GM23338 (cell line): ENCODE measurements around the gene WASF2. TPM values are rescaled to one million over a fixed set of nuclear protein-coding genes. Genes with fewer than 3 reads are reported as not detected.

ENCODE experiments used
- ATAC-seq: fragments of 200-7000 bp; cut with Tn5 transposase; 3 replicates; pipeline ENCODE4 v1.9.1; 2020
- DNase-seq: peaks from one replicate; pipeline ENCODE4 v3.0.0-alpha.2; 2015; ENCODE audit warnings: low spot score
- H2AFZ ChIP-seq: fragments of 200-600 bp; sonication (generic); 2 replicates; pipeline ENCODE4 v1.8.0; 2016; ENCODE audit warnings: antibody characterized with exemption, mild to moderate bottlenecking, moderate library complexity
- H3F3A ChIP-seq: fragments of 200-600 bp; sonication (generic); replicated peaks from 2 replicates; pipeline ENCODE4 v1.8.0; 2017; ENCODE audit warnings: antibody characterized with exemption, mixed run types, low read depth
- H3K27ac ChIP-seq: fragments of 200-600 bp; sonication (generic); 2 replicates; pipeline ENCODE4 v1.6.1; 2016; ENCODE audit warnings: low read depth
- H3K27me3 ChIP-seq: fragments of 200-600 bp; sonication (generic); 2 replicates; pipeline ENCODE4 v1.8.0; 2016; ENCODE audit warnings: mild to moderate bottlenecking, mixed run types, moderate library complexity; ENCODE audit not compliant: insufficient read depth
- H3K36me3 ChIP-seq: fragments of 200-600 bp; sonication (generic); 2 replicates; pipeline ENCODE4 v1.8.0; 2016; ENCODE audit warnings: mild to moderate bottlenecking; ENCODE audit not compliant: insufficient read depth
- H3K4me1 ChIP-seq: fragments of 200-600 bp; sonication (generic); 2 replicates; pipeline ENCODE4 v1.8.0; 2016; ENCODE audit warnings: mild to moderate bottlenecking, moderate library complexity; ENCODE audit not compliant: insufficient read depth
- H3K4me2 ChIP-seq: fragments of 200-600 bp; sonication (generic); 2 replicates; pipeline ENCODE4 v1.7.1; 2017; ENCODE audit warnings: mixed run types
- H3K4me3 ChIP-seq: fragments of 200-600 bp; sonication (generic); 2 replicates; pipeline ENCODE4 v1.6.1; 2016; ENCODE audit warnings: mixed run types
- H3K79me2 ChIP-seq: fragments of 200-600 bp; sonication (generic); replicated peaks from 2 replicates; pipeline ENCODE4 v1.8.0; 2017; ENCODE audit warnings: mild to moderate bottlenecking; ENCODE audit not compliant: insufficient read depth
- H3K9me2 ChIP-seq: fragments of 200-600 bp; sonication (generic); 2 replicates; pipeline ENCODE4 v1.8.0; 2017; ENCODE audit not compliant: insufficient read depth
- H4K20me1 ChIP-seq: fragments of 200-600 bp; sonication (generic); replicated peaks from 2 replicates; pipeline ENCODE4 v1.8.0; 2017; ENCODE audit warnings: mild to moderate bottlenecking; ENCODE audit not compliant: insufficient read depth
- H3K27ac Mint-ChIP-seq: 2 replicates; pipeline ENCODE4 v1.8.0; 2020; ENCODE audit warnings: inconsistent platforms, mild to moderate bottlenecking, moderate library complexity, mixed read lengths
- H3K27me3 Mint-ChIP-seq: 3 replicates; pipeline ENCODE4 v1.8.0; 2022; ENCODE audit warnings: low read depth, mild to moderate bottlenecking, moderate library complexity, mixed read lengths, inconsistent platforms; ENCODE audit not compliant: insufficient read depth, poor library complexity
- H3K36me3 Mint-ChIP-seq: 3 replicates; pipeline ENCODE4 v1.8.0; 2021; ENCODE audit warnings: low read depth, mild to moderate bottlenecking, inconsistent platforms, moderate library complexity, mixed read lengths
- H3K4me1 Mint-ChIP-seq: 3 replicates; pipeline ENCODE4 v1.8.0; 2020; ENCODE audit warnings: mild to moderate bottlenecking, inconsistent platforms, mixed read lengths
- H3K4me3 Mint-ChIP-seq: 3 replicates; pipeline ENCODE4 v1.8.0; 2021; ENCODE audit warnings: moderate library complexity, mild to moderate bottlenecking, inconsistent platforms, mixed read lengths
- H3K9me3 Mint-ChIP-seq: 3 replicates; pipeline ENCODE4 v1.8.0; 2020; ENCODE audit warnings: moderate library complexity, mild to moderate bottlenecking, inconsistent platforms, mixed read lengths
- CREB1 ChIP-seq: fragments of 250-450 bp; sonication (Bioruptor Pico); IDR thresholded peaks from 2 replicates; pipeline ENCODE4 v1.5.0; 2020; ENCODE audit warnings: low read depth, mild to moderate bottlenecking, moderate library complexity
- EZH2 ChIP-seq: fragments of 200-600 bp; sonication (generic); IDR thresholded peaks from one replicate; pipeline ENCODE4 v1.8.0; 2017; ENCODE audit warnings: antibody characterized with exemption, mild to moderate bottlenecking, low read depth; ENCODE audit not compliant: unreplicated experiment
- EZH2phosphoT487 ChIP-seq: fragments of 200-600 bp; sonication (generic); IDR thresholded peaks from one replicate; pipeline ENCODE4 v1.8.1; 2018; ENCODE audit warnings: antibody characterized with exemption; ENCODE audit not compliant: unreplicated experiment
- JUNB ChIP-seq: IDR thresholded peaks from one replicate; pipeline ENCODE4 v1.6.1; 2016; ENCODE audit warnings: antibody characterized with exemption; ENCODE audit not compliant: unreplicated experiment
- NANOG ChIP-seq: IDR thresholded peaks from 2 replicates; pipeline ENCODE4 v1.6.1; 2016; ENCODE audit warnings: antibody characterized with exemption, borderline replicate concordance
- POLR2AphosphoS5 ChIP-seq: IDR thresholded peaks from 2 replicates; pipeline ENCODE4 v1.6.1; 2016; ENCODE audit warnings: antibody characterized with exemption, low read depth
- REST ChIP-seq: IDR thresholded peaks from one replicate; pipeline ENCODE4 v1.6.1; 2018; ENCODE audit warnings: antibody characterized with exemption; ENCODE audit not compliant: unreplicated experiment
- STAT1 ChIP-seq: IDR thresholded peaks from one replicate; pipeline ENCODE4 v1.6.1; 2016; ENCODE audit warnings: antibody characterized with exemption; ENCODE audit not compliant: unreplicated experiment
- ZNF114 ChIP-seq: fragments of 250-450 bp; sonication (Bioruptor Pico); IDR thresholded peaks from 2 replicates; pipeline ENCODE4 v1.5.0; 2020; ENCODE audit warnings: mild to moderate bottlenecking, moderate library complexity
- ZNF331 ChIP-seq: fragments of 250-450 bp; sonication (Bioruptor Pico); IDR thresholded peaks from 2 replicates; pipeline ENCODE4 v1.5.0; 2020; ENCODE audit warnings: low read depth, mild to moderate bottlenecking, moderate library complexity
- polyA plus RNA-seq: library from polyadenylated mRNA; unstranded; fragments of >200 nt; fragmentation: Nextera tagmentation; extraction: Ambion mirVana; gene quantifications from 2 replicates; pipeline ENCODE4 v1.2.1, GENCODE V29; 2016
- total RNA-seq: library from RNA; depleted of rRNA; stranded (reverse); fragments of >200 nt; shearing (Covaris generic); gene quantifications from 2 replicates; pipeline ENCODE4 v1.2.3, GENCODE V29; 2014
- TF ChIP-seq, protein P1 (sequence below): IDR thresholded peaks from 2 replicates; pipeline ENCODE4 v1.6.1; 2016; ENCODE audit warnings: antibody characterized with exemption
- TF ChIP-seq, protein P2 (sequence below): fragments of 250-450 bp; sonication (Bioruptor Pico); IDR thresholded peaks from 2 replicates; pipeline ENCODE4 v1.5.0; 2020; ENCODE audit warnings: mild to moderate bottlenecking, moderate library complexity
- TF ChIP-seq, protein P3 (sequence below), 2 experiments: fragments of 200-600 bp in 1 of 2; sonication (generic) in 1 of 2; conservative IDR thresholded peaks; 2 replicates each; pipeline versions ENCODE4 v1.5.1 to v1.6.1; 2016 to 2017; ENCODE audit warnings: antibody characterized with exemption in 2 of 2, low read depth in 2 of 2, mild to moderate bottlenecking in 2 of 2, moderate library complexity in 1 of 2

The WASF2 gene
- total and polyA plus RNA-seq, 2 experiments from 2014 or later: 40.9 to 95.6 TPM

DNA sequence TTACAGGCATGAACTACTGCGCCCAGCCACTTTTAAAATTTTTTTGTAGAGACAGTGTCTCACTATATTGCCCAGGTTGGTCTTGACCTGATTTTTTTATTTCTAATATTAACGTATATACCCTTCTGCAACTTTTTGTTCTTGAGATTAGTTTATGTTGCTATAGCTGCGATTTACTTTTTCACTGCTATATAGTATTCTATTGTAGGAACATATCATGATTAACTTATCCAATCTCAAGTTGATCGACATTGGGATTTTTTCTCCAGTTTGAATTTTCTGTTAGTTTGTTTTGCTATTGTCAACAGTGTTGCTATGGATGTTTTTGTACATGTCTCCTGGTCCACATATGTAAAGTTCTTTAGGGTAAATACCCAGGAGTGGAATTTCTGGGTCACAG is 35.4 kb downstream of the WASF2 start:
- Histone ChIP-seq H2AFZ (no peak overlapping the region), H3K27me3 (no peaks in the 10 kb centered on the region), H3K36me3 (no peaks in the 10 kb centered on the region), H3F3A (peaks cover 4% of the 10 kb centered on the region; the same call in 1 of the 2 replicates), H4K20me1 (peaks cover 9% of the 10 kb centered on the region), H3K4me3 (no peak overlapping the region), H3K4me1 (no peaks in the 10 kb centered on the region), H3K27ac (no peak overlapping the region), H3K4me2 (no peak overlapping the region), H3K79me2 (peaks cover 48% of the 10 kb centered on the region), H3K9me2 (no peaks in the 10 kb centered on the region)
- no peak for ATAC-seq
- DNase-seq: no peak
- no peak for TF ChIP-seq JUNB
- TF ChIP-seq ZNF331: no peak
- TF ChIP-seq, protein P1, sequence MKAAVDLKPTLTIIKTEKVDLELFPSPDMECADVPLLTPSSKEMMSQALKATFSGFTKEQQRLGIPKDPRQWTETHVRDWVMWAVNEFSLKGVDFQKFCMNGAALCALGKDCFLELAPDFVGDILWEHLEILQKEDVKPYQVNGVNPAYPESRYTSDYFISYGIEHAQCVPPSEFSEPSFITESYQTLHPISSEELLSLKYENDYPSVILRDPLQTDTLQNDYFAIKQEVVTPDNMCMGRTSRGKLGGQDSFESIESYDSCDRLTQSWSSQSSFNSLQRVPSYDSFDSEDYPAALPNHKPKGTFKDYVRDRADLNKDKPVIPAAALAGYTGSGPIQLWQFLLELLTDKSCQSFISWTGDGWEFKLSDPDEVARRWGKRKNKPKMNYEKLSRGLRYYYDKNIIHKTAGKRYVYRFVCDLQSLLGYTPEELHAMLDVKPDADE: no peak
- TF ChIP-seq CREB1 (CRISPR knock-in tag): no peak
- no peak for TF ChIP-seq STAT1
- TF ChIP-seq, protein P2, sequence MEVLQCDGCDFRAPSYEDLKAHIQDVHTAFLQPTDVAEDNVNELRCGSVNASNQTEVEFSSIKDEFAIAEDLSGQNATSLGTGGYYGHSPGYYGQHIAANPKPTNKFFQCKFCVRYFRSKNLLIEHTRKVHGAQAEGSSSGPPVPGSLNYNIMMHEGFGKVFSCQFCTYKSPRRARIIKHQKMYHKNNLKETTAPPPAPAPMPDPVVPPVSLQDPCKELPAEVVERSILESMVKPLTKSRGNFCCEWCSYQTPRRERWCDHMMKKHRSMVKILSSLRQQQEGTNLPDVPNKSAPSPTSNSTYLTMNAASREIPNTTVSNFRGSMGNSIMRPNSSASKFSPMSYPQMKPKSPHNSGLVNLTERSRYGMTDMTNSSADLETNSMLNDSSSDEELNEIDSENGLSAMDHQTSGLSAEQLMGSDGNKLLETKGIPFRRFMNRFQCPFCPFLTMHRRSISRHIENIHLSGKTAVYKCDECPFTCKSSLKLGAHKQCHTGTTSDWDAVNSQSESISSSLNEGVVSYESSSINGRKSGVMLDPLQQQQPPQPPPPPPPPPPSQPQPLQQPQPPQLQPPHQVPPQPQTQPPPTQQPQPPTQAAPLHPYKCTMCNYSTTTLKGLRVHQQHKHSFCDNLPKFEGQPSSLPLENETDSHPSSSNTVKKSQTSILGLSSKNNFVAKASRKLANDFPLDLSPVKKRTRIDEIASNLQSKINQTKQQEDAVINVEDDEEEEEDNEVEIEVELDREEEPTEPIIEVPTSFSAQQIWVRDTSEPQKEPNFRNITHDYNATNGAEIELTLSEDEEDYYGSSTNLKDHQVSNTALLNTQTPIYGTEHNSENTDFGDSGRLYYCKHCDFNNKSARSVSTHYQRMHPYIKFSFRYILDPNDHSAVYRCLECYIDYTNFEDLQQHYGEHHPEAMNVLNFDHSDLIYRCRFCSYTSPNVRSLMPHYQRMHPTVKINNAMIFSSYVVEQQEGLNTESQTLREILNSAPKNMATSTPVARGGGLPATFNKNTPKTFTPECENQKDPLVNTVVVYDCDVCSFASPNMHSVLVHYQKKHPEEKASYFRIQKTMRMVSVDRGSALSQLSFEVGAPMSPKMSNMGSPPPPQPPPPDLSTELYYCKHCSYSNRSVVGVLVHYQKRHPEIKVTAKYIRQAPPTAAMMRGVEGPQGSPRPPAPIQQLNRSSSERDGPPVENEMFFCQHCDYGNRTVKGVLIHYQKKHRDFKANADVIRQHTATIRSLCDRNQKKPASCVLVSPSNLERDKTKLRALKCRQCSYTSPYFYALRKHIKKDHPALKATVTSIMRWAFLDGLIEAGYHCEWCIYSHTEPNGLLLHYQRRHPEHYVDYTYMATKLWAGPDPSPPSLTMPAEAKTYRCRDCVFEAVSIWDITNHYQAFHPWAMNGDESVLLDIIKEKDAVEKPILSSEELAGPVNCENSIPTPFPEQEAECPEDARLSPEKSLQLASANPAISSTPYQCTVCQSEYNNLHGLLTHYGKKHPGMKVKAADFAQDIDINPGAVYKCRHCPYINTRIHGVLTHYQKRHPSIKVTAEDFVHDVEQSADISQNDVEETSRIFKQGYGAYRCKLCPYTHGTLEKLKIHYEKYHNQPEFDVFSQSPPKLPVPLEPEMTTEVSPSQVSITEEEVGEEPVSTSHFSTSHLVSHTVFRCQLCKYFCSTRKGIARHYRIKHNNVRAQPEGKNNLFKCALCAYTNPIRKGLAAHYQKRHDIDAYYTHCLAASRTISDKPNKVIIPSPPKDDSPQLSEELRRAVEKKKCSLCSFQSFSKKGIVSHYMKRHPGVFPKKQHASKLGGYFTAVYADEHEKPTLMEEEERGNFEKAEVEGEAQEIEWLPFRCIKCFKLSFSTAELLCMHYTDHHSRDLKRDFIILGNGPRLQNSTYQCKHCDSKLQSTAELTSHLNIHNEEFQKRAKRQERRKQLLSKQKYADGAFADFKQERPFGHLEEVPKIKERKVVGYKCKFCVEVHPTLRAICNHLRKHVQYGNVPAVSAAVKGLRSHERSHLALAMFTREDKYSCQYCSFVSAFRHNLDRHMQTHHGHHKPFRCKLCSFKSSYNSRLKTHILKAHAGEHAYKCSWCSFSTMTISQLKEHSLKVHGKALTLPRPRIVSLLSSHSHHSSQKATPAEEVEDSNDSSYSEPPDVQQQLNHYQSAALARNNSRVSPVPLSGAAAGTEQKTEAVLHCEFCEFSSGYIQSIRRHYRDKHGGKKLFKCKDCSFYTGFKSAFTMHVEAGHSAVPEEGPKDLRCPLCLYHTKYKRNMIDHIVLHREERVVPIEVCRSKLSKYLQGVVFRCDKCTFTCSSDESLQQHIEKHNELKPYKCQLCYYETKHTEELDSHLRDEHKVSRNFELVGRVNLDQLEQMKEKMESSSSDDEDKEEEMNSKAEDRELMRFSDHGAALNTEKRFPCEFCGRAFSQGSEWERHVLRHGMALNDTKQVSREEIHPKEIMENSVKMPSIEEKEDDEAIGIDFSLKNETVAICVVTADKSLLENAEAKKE (CRISPR knock-in tag): no peak
- no peak for TF ChIP-seq REST
- no peak for TF ChIP-seq EZH2phosphoT487
- no peak for TF ChIP-seq ZNF114 (CRISPR knock-in tag)
- TF ChIP-seq, protein P3, sequence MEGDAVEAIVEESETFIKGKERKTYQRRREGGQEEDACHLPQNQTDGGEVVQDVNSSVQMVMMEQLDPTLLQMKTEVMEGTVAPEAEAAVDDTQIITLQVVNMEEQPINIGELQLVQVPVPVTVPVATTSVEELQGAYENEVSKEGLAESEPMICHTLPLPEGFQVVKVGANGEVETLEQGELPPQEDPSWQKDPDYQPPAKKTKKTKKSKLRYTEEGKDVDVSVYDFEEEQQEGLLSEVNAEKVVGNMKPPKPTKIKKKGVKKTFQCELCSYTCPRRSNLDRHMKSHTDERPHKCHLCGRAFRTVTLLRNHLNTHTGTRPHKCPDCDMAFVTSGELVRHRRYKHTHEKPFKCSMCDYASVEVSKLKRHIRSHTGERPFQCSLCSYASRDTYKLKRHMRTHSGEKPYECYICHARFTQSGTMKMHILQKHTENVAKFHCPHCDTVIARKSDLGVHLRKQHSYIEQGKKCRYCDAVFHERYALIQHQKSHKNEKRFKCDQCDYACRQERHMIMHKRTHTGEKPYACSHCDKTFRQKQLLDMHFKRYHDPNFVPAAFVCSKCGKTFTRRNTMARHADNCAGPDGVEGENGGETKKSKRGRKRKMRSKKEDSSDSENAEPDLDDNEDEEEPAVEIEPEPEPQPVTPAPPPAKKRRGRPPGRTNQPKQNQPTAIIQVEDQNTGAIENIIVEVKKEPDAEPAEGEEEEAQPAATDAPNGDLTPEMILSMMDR (conservative IDR thresholded peaks at IDR 0.05; ENCODE audit: low read depth in 2 of 2): no peak
- TF ChIP-seq EZH2: no peak
- TF ChIP-seq POLR2AphosphoS5: no peak
- TF ChIP-seq NANOG: no peak
- peaks cover 8% of the 10 kb centered on the region; the same call in 2 of the 3 replicates for H3K36me3 Mint-ChIP-seq
- H3K9me3 Mint-ChIP-seq: no peaks in the 10 kb centered on the region
- no peak overlapping the region for H3K27ac Mint-ChIP-seq
- peaks cover 6% of the 10 kb centered on the region; the same call in 2 of the 3 replicates for H3K4me1 Mint-ChIP-seq
- H3K27me3 Mint-ChIP-seq: peaks cover 3% of the 10 kb centered on the region
- H3K4me3 Mint-ChIP-seq: no peak overlapping the region
